Epidermal melanocyte (primary cell): Measurements from ENCODE around the gene TBCC.

ENCODE experiments used
- DNase-seq: peaks from one replicate; pipeline ENCODE4 v3.0.0; 2011; ENCODE audit warnings: low spot score; ENCODE audit not compliant: insufficient read length

TBCC gene

GRCh38 chr6:42774201-42774600, 28.3 kb upstream of the TBCC start:
- no peak for DNase-seq

- DNase-seq, result no peak
Measured at GRCh38 chr6:42771741-42772100, 25.8 kb upstream of the TBCC start.

DNA sequence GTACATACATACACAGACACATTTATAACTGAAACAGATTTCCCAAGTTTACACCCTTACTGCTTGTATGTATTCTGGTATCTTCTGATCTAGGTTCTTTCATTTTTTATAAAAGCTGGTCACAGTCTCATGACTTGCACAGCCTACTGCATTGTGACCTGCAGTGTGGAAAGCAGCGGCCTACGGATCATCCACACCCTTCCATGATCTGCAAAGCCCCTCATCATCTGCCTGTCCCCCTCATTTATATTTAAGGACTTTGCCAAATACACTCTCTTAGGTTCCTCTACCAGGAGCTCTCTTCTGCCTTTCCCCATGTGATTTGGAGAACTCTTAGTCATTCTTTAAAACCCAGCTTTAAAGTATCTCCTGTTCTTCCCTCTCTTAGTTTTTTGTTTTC, 23.9 kb upstream of the TBCC start:
- no peak for DNase-seq

DNA sequence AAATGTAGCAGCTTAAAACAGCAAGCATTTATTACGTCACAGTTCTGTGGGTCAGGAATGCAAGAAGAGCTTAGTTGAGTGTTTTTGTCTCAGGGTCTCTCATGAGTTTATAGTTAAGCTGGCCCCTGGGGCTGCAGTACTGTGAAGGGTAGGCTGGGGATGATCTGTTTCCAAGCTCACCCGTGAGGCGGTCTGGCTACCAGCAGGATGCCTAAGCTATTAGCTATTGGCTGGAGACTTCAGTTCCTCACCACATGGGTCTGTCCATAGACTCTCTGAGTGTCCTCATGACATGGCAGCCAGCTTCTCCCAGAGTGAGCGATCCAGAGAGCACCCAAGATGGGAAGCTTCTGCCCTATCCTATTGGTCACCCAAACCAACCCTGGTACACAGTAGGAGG, 23.1 kb upstream of the TBCC start:
- DNase-seq, result no peak

DNA sequence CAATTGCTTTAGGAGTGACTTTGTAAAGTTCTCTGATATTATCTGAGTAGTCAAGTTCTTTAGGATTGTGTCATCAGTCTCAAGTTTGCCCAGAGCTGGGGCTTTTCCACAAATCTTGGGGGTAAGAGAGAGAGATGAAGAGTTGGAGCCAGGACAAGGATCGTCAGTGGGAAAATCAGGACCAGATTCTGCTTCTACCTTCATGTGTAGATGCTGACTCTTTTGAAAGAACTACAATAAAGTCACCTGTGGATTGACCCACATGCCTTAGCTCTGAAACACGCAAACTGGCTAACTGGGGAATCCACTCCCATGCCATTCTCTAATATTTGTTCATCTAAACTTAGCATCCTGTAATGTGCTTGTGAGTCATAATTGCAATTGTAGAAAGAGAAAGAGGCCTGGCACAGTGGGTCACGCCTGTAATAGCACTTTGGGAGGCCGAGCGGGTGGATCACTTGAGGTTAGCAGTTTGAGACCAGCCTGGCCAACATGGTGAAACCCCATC, 20.3 kb upstream of the TBCC start:
- DNase-seq, result no peak

DNA sequence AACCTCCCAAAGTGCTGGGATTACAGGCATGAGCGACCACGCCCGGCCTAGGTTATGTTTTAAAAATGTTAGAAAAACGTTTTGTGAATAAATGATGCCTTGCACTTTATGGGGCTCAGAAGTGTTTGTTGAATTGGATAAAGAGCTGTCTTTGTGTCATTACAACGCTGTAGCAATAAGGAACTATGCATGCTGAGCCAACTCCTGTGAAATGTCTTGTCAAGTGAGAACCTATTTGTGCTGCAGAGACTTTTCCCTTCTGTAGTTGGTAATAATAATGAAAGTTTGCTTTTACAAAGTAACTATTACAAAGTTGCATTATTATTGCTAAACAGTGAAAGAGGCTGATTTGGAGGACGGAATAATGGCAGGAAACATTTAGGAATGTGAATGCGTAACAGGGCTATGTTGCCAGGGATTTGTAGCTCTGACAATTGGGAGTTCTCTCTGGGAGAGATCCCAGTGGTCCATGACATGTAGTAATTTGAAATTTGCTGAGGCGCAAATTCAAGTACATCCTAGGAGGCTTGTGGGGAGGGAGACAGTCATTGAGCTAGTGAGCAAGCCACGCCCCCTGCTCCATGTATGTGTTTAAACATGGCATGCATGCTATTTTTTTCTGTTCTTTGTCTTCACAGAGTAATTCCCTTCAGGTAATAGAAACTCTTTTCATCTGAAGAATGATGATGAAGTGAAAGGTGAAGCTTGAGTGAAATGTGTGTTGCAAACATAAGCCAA, 19.2 kb upstream of the TBCC start:
- no peak for DNase-seq

GRCh38 chr6:42762950-42763349, 17.0 kb upstream of the TBCC start:
- no peak for DNase-seq

DNA sequence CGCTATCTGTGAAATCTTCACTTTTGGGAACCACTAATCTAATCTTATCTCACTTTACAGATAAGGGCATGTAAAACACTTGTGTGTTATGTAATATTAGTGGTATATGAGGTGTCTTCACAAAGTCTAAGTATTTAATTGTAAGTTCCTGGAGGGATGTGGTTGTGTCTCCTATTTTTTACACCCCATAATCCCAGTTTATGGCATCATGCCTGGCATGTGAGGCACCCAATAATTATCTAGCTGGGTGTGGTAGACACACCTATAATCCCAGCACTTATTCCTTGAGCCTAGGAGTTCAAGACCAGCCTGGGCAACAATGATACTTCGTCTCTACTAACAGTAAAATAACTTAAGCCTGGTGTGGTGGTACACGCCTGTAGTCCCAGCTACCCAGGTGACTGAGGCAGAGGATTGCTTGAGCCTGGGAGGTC, 16.5 kb upstream of the TBCC start:
- DNase-seq, result no peak

DNA sequence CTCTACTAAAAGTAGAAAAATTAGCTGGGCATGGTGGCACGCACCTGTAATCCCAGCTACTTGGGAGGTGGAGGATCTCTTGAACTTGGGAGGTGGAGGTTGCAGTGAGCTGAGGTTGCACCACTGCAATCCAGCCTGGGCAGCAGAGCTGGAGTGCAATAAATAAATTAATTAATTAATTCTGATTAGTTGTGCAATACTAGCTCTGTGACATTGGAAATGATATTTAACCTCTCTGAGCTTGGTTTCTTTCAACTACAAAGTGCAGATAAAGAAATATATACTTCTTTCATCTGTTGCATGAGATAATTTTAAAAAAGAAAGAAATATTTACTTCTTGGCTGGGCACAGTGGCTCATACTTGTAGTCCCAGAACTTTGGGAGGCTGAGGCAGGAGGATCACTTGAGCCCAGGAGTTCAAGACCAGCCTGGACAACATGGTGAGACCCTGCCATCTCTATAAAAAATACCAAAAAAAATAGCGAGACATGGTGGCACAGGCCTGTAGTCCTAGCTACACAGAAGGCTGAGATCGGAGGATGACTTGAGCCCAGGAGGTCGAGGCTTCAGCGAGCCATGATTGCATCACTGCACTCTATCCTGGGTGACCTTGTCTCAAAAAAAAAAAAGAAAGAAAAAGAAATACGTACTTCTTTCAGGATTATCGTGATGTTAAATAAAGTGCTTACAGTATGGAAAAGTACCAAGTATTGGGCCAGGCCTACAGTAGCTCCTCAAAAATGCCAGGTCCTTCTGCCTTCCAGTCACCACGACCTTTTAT, 15.6 kb upstream of the TBCC start:
- DNase-seq, result no peak

- no peak for DNase-seq
Measured at GRCh38 chr6:42758756-42759430, 13.0 kb upstream of the TBCC start.

- no peak for DNase-seq
Measured at GRCh38 chr6:42756722-42757121, 10.8 kb upstream of the TBCC start.

- no peak for DNase-seq
Measured at GRCh38 chr6:42754759-42755158, 8.9 kb upstream of the TBCC start.

DNA sequence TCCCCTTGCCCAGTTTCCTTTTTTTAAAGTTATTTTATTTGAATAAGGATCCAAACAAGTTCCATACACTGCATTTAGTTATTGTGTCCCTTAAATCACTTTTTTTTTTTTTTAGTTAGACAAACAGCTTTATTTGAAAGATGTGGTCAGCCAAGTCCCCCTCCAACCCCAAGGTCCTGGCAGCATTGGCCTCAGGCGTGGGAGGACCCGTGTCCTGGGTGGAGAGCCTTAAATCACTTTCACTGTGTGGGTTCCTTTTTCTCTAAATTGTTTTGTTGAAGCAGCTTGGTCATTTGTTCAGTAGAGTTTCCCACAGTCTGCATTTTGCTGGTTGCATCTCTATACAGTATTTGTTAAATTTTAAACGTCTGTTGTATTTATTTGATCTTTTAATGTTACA, 5.2 kb upstream of the TBCC start:
- no peak for DNase-seq

- DNase-seq, result no peak
Measured at GRCh38 chr6:42748203-42748898, 2.4 kb upstream of the TBCC start.

DNA sequence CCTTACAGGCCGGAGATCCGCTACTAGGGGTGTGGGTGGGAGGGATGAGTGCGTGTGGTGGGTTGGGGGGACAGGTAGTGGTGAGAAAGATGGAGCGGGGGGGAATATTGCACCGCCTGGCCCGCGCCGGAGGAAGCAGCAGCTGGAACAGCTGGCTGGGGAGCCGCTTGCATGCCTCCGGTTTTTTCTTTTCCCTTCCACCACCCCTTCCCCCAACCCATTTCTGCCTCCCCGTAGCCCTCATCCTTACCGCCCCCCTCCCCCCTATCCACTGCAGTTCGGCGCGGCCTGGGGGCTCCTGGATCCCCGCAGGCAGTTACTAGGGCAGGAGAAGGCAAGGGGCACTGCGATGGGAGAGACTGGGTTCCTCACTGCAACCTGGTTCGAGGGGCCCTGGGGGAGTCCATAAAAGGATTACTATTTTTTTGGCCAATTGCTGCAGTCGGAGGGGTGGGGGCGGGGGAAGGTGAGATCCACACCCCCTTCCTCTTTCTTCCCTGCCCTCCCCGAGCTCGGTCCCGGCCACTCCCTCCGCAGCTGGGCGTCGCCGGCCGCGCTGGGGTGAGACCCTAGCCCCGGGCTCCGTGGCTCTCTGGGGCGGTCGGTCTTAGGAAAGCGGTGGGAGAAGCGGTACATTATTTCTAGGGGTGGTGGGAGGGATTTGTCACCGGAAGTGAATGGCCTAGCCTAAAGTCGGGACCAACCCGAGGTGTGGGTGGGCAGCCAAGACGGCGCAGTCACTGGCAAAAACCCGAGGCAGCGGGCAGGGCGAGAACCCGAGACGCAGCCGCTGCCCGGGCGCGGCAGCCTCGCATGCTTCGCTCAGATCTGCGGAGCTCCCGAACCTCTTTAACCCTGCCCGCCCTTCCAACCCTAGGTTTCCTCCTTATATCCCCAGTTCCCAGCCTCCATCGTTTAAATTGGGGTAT, 824 bp upstream of the TBCC start:
- DNase-seq, result peak; percentile 84

DNA sequence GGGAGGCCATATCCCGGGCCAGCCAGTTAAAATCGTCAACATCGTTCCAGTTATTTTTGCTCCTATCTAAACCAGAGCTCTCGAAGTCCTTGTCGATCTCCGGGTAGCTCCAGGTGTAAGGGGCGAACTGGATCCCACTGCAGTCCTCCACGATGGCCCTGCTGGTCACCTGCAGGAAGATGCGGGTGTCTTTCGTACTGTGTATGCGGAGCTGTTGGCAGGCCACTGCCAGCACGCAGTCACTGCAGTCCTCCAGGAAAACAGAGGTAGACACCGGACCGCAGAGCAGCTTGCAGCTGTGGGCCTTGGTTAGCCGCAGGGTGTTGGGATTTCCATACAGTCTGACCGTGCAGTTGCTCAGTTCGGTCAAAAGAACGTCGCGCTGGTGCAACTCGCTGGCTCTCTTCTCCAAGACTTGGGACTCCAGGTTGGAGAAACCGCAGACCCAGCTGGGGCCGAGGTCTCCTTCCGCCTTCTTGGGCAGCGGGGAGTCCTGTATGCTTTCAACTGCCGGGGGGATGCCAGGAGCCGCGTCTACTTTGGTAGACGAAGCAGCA, 742 bp downstream of the TBCC start:
- no peak for DNase-seq

GRCh38 chr6:42744351-42744893, 1.5 kb downstream of the TBCC start:
- no peak for DNase-seq

DNA sequence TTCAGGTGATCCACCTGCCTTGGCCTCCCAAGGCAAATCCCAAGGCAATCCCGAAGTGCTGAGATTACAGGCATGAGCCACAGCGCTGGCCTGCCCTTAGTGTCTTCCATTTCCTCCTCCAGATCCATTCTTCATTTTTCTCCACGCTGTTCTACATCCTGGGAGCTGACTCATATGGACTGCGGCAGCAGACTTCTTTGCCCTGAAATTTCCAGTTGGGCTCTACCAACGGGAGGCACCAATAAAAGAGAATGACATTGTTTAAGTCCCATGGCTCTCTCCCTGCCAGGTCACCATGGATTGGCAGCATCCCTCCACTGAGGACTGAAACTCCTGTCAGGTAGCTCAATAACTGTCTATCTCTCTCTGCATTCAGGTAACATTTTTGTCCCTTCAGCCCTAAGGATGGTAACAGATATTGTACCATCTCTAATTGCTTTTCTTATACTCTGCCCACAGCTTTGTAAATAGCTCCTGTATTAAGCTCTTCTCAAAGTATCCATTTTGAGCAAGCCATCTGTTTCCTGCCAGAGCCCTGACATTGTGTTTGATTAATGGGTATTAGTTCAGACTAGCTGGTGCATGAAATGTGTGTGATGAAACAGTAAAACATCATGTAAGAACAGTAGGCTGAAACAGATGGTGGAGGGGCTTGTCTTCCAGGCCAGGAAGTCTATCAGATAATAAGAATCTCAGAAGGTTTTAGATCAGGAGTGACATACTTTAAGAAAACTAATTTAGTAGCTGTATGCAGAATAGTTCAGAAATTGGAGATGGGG, 3.6 kb downstream of the TBCC start:
- DNase-seq, result no peak

- no peak for DNase-seq
Measured at GRCh38 chr6:42740725-42741124, 5.2 kb downstream of the TBCC start.
